ENCODE measurements around the gene AFDN.

DNA sequence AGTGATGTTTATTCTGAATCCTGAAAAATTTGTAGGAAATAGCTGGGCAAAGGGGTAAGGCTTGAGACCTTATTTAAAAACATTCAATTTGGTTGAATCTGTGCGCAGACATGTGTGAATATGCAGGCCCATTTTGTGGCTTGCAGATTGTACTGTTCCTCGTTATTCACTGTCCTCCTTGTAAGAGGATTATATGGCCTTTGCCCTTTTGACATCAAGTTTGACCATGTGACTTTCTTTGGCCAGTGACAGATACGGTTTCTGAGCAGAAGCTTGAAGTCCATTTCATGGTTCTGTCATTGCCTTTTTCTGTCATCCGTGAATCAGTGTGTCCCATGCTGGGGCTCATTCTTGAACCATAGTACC, 13.4 kb downstream of the AFDN start:
- TF ChIP-seq, protein P1, sequence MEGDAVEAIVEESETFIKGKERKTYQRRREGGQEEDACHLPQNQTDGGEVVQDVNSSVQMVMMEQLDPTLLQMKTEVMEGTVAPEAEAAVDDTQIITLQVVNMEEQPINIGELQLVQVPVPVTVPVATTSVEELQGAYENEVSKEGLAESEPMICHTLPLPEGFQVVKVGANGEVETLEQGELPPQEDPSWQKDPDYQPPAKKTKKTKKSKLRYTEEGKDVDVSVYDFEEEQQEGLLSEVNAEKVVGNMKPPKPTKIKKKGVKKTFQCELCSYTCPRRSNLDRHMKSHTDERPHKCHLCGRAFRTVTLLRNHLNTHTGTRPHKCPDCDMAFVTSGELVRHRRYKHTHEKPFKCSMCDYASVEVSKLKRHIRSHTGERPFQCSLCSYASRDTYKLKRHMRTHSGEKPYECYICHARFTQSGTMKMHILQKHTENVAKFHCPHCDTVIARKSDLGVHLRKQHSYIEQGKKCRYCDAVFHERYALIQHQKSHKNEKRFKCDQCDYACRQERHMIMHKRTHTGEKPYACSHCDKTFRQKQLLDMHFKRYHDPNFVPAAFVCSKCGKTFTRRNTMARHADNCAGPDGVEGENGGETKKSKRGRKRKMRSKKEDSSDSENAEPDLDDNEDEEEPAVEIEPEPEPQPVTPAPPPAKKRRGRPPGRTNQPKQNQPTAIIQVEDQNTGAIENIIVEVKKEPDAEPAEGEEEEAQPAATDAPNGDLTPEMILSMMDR (conservative IDR thresholded peaks at IDR 0.05; ENCODE audit: low read depth in 2 of 2): no peak
- TF ChIP-seq EZH2 (IDR thresholded peaks at IDR 0.05; ENCODE audit: low read depth, unreplicated experiment) (no peak), POLR2AphosphoS5 (IDR thresholded peaks at IDR 0.05; ENCODE audit: low read depth) (no peak), EZH2phosphoT487 (IDR thresholded peaks at IDR 0.05; ENCODE audit: unreplicated experiment) (no peak)
- TF ChIP-seq, protein P2, sequence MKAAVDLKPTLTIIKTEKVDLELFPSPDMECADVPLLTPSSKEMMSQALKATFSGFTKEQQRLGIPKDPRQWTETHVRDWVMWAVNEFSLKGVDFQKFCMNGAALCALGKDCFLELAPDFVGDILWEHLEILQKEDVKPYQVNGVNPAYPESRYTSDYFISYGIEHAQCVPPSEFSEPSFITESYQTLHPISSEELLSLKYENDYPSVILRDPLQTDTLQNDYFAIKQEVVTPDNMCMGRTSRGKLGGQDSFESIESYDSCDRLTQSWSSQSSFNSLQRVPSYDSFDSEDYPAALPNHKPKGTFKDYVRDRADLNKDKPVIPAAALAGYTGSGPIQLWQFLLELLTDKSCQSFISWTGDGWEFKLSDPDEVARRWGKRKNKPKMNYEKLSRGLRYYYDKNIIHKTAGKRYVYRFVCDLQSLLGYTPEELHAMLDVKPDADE (IDR thresholded peaks at IDR 0.05): no peak
- TF ChIP-seq, protein P3, sequence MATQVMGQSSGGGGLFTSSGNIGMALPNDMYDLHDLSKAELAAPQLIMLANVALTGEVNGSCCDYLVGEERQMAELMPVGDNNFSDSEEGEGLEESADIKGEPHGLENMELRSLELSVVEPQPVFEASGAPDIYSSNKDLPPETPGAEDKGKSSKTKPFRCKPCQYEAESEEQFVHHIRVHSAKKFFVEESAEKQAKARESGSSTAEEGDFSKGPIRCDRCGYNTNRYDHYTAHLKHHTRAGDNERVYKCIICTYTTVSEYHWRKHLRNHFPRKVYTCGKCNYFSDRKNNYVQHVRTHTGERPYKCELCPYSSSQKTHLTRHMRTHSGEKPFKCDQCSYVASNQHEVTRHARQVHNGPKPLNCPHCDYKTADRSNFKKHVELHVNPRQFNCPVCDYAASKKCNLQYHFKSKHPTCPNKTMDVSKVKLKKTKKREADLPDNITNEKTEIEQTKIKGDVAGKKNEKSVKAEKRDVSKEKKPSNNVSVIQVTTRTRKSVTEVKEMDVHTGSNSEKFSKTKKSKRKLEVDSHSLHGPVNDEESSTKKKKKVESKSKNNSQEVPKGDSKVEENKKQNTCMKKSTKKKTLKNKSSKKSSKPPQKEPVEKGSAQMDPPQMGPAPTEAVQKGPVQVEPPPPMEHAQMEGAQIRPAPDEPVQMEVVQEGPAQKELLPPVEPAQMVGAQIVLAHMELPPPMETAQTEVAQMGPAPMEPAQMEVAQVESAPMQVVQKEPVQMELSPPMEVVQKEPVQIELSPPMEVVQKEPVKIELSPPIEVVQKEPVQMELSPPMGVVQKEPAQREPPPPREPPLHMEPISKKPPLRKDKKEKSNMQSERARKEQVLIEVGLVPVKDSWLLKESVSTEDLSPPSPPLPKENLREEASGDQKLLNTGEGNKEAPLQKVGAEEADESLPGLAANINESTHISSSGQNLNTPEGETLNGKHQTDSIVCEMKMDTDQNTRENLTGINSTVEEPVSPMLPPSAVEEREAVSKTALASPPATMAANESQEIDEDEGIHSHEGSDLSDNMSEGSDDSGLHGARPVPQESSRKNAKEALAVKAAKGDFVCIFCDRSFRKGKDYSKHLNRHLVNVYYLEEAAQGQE (IDR thresholded peaks at IDR 0.05; ENCODE audit: unreplicated experiment): no peak
